Measurements from ENCODE around the gene ZNF778. TPM values are rescaled to one million over a fixed set of nuclear protein-coding genes. Genes with fewer than 3 reads are reported as not detected.
"Not testable (repeated sequence)": the region's sequence is repeated elsewhere in the genome, so short reads cannot be mapped to it uniquely, and the experiment has no call there.

The ZNF778 gene
- polyA plus RNA-seq, 2 of the 4 experiments (the other 2 are of a cell fraction): 7.0 to 9.5 TPM

DNA sequence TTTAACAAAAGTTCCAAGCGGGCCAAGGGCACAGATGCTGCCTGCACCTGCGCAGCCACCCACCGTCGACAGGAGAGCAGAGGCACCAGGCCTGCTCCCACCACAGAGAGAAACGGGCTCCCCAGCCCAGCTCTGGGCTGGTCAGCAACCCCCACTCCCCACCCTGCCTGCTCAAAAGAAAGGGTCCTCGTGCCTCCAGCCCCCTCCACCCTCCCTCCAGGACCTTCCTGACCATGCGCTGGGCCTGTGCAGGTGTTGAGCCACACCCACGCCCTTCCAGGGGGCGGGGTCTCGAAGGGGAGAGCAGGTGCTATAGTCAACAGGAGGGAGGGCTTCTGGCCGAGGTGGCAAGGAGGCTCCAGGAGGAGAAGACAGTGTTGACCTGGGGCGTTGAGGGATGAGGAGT, 25.3 kb downstream of the ZNF778 start:
- Histone ChIP-seq H3K9me3 (peaks cover 12% of the 10 kb centered on the region), H3K27ac (no peak overlapping the region), H3K4me3 (no peak overlapping the region), H3K4me1 (no peaks in the 10 kb centered on the region), H3K4me2 (no peak overlapping the region)
- ATAC-seq (no peak), DNase-seq (ENCODE audit: low read depth in 1 of 2, low spot score in 1 of 2) (no peak), FAIRE-seq (no peak)
- ChIA-PET POLR2A (interaction anchor here (0.9 kb wide), 1 partner anchor 25 kb away, joined by 4 read pairs; the partner anchor contains the start of gene ZNF778), CTCF (no interaction called here)
- 74% methylated on average over 10 of the region's 12 CpGs for WGBS (ENCODE audit: missing lambda C conversion rate)
- TF ChIP-seq MAZ (IDR thresholded peaks at IDR 0.05; ENCODE audit: borderline replicate concordance, low read depth, low read length) (no peak), GATA3 (IDR thresholded peaks at IDR 0.05; ENCODE audit: borderline replicate concordance) (no peak), RFX5 (IDR thresholded peaks at IDR 0.05) (no peak)
- TF ChIP-seq, protein P1, sequence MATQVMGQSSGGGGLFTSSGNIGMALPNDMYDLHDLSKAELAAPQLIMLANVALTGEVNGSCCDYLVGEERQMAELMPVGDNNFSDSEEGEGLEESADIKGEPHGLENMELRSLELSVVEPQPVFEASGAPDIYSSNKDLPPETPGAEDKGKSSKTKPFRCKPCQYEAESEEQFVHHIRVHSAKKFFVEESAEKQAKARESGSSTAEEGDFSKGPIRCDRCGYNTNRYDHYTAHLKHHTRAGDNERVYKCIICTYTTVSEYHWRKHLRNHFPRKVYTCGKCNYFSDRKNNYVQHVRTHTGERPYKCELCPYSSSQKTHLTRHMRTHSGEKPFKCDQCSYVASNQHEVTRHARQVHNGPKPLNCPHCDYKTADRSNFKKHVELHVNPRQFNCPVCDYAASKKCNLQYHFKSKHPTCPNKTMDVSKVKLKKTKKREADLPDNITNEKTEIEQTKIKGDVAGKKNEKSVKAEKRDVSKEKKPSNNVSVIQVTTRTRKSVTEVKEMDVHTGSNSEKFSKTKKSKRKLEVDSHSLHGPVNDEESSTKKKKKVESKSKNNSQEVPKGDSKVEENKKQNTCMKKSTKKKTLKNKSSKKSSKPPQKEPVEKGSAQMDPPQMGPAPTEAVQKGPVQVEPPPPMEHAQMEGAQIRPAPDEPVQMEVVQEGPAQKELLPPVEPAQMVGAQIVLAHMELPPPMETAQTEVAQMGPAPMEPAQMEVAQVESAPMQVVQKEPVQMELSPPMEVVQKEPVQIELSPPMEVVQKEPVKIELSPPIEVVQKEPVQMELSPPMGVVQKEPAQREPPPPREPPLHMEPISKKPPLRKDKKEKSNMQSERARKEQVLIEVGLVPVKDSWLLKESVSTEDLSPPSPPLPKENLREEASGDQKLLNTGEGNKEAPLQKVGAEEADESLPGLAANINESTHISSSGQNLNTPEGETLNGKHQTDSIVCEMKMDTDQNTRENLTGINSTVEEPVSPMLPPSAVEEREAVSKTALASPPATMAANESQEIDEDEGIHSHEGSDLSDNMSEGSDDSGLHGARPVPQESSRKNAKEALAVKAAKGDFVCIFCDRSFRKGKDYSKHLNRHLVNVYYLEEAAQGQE (IDR thresholded peaks at IDR 0.05): no peak

DNA sequence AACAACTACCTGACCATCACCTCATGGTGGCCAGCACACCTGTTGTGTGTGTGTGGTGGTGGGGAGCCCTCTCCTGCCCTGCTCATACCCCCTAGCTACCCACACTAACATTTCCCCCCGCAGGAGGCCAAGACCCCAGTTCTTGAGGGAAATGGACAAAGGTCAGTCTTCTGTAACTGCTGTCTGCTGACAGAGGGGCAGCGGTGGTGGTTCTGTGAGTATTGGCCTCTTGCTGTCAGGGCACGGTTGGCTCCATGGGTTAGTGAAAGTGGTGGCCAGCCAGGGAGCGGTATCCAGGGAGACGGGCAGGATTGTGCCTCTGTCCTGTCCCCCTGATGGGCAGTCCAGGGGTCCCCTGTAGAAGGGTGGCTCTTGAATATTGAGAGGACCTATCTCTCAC, 26.2 kb downstream of the ZNF778 start:
- H3K9me3 ChIP-seq: peaks cover 12% of the 10 kb centered on the region
- TF ChIP-seq EHF (CRISPR knock-in tag; IDR thresholded peaks at IDR 0.05): no peak
- no peak for TF ChIP-seq NFE2L2 (conservative IDR thresholded peaks at IDR 0.05; ENCODE audit: low read length)
- TF ChIP-seq, protein P2, sequence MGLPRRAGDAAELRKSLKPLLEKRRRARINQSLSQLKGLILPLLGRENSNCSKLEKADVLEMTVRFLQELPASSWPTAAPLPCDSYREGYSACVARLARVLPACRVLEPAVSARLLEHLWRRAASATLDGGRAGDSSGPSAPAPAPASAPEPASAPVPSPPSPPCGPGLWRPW (IDR thresholded peaks at IDR 0.05): no peak
- no peak for TF ChIP-seq JUNB (IDR thresholded peaks at IDR 0.05)
- no peak for TF ChIP-seq FOSL2 (IDR thresholded peaks at IDR 0.05)
- no peak for TF ChIP-seq FOSL2 (CRISPR knock-in tag; IDR thresholded peaks at IDR 0.05)
- TF ChIP-seq ZSCAN20 (CRISPR knock-in tag; IDR thresholded peaks at IDR 0.05): no peak
- TF ChIP-seq NPAS2 (CRISPR knock-in tag; IDR thresholded peaks at IDR 0.05; ENCODE audit: borderline replicate concordance): no peak
- no peak for TF ChIP-seq ZC3H11A (IDR thresholded peaks at IDR 0.05)
- TF ChIP-seq RARB (CRISPR knock-in tag; IDR thresholded peaks at IDR 0.05): no peak
- H3K27ac ChIP-seq: no peak overlapping the region
- no peaks in the 10 kb centered on the region for H3K4me1 ChIP-seq
- CTCF ChIA-PET: interaction anchor here (1.4 kb wide), 1 partner anchor 20 kb away, joined by 3 read pairs; no protein-coding TSS in a partner anchor
- FAIRE-seq (no peak), DNase-seq (ENCODE audit: low read depth in 1 of 2, low spot score in 1 of 2) (no peak), ATAC-seq (no peak)
- H3K4me3 ChIP-seq: no peak overlapping the region
- no peak overlapping the region for H3K4me2 ChIP-seq
- POLR2A ChIA-PET: interaction anchor here (0.9 kb wide), 1 partner anchor 26 kb away, joined by 4 read pairs; the partner anchor contains the start of gene ZNF778
- WGBS (ENCODE audit: missing lambda C conversion rate): 86% methylated on average over 5 of the region's 5 CpGs

DNA sequence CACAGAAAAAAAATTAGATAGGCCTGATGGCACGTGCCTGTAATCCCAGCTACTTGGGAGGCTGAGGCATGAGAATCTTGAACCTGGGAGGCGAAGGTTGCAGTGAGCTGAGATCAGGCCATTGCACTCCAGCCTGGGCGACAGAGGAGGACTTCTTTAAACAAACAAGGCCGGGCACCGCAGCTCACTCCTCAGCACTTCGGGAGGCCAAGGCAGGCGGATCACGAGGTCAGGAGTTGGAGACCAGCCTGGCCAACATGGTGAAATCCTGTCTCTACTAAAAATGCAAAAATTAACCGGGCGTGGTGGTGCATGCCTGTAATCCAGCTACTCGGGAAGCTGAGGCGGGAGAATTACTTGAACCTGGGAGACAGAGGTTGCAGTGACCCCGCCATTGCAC, 26.8 kb downstream of the ZNF778 start:
- H3K4me1 ChIP-seq; H3K4me2 ChIP-seq; H3K4me3 ChIP-seq; FAIRE-seq; ATAC-seq; H3K27ac ChIP-seq; POLR2A ChIA-PET; H3K9me3 ChIP-seq; DNase-seq (ENCODE audit: low read depth in 1 of 2, low spot score in 1 of 2): not testable (repeated sequence)
- CTCF ChIA-PET: interaction anchor here (1.4 kb wide), 1 partner anchor 20 kb away, joined by 3 read pairs; no protein-coding TSS in a partner anchor
- WGBS (ENCODE audit: missing lambda C conversion rate): 91% methylated on average over 13 of the region's 13 CpGs

DNA sequence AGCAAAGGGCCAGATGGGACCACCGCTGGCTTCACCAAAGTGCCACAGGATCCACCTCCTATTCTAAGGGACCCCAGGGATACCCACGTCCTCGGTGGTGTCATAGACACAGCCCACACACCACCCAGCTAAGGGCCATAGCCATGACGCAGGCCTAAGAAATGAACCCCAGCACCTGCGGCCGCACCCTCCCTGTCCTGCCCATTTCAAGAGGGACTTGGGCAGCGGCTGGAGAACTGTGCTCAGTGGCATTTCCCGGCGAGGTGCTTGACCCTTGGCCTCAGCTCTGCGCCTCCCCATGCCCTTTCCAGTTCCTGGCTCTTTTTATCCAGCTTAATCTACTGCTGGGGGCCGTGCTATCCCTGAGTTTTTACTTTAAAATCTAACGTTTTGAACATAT, 27.3 kb downstream of the ZNF778 start:
- DNase-seq (ENCODE audit: low read depth in 1 of 2, low spot score in 1 of 2) (no peak), ATAC-seq (no peak), FAIRE-seq (no peak)
- TF ChIP-seq JUN (IDR thresholded peaks at IDR 0.05) (no peak), ZFP36 (IDR thresholded peaks at IDR 0.05; ENCODE audit: borderline replicate concordance, partially characterized antibody) (no peak)
- ChIA-PET CTCF (interaction anchor here (0.6 to 1.4 kb wide), 2 partner anchors 19 kb away, joined by 3 read pairs; no protein-coding TSS in a partner anchor), POLR2A (no interaction called here)
- Histone ChIP-seq H3K4me2 (no peak overlapping the region), H3K4me3 (no peak overlapping the region), H3K27ac (no peak overlapping the region), H3K9me3 (peaks cover 5% of the 10 kb centered on the region), H3K4me1 (no peaks in the 10 kb centered on the region)
- 63% methylated on average over 12 of the region's 12 CpGs for WGBS (ENCODE audit: missing lambda C conversion rate)
